GM03348 (cell line): ENCODE measurements around the gene TCF23.
A peak's percentile ranks its signal among the peaks of the same experiment; 100 is the strongest.
"Not testable (repeated sequence)": the region's sequence is repeated elsewhere in the genome, so short reads cannot be mapped to it uniquely, and the experiment has no call there.

Experiments
- DNase-seq: peaks from one replicate; pipeline ENCODE4 v3.0.0; 2012; ENCODE audit warnings: low spot score

TCF23 gene

DNA sequence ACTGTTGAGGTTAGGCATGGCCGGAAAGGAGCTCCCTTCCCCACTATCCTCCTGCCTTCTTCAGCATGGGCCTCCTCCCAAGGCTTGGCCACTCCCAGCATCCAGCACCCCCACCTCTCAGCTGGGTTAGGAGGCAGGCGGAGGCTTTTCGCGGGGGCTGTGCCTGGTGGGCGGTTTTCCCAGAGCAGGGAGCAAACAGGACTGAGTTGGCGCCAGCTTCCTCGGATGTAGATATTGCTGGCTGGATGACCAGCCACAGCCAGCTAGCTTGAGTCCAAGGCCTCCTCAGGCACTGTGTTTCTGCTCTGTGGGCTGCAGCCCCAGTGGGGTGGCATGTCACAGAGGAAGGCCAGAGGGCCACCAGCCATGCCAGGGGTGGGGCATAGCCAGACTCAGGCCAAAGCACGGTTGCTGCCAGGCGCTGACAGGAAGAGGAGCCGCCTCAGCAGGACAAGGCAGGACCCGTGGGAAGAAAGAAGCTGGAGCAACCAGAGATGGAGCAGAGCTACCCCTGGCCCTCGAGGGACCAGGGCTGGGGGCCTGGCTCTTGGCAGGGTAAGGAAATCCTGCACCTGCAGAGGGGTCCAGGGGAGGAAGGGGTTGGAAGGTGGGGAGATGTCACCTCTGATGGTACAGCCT, at the start of gene TCF23:
TSS of gene TCF23 (plus strand) at position 204 of the 639 bp plus-strand sequence. CDS start at position 334, 130 bp downstream.
- no peak for DNase-seq

DNA sequence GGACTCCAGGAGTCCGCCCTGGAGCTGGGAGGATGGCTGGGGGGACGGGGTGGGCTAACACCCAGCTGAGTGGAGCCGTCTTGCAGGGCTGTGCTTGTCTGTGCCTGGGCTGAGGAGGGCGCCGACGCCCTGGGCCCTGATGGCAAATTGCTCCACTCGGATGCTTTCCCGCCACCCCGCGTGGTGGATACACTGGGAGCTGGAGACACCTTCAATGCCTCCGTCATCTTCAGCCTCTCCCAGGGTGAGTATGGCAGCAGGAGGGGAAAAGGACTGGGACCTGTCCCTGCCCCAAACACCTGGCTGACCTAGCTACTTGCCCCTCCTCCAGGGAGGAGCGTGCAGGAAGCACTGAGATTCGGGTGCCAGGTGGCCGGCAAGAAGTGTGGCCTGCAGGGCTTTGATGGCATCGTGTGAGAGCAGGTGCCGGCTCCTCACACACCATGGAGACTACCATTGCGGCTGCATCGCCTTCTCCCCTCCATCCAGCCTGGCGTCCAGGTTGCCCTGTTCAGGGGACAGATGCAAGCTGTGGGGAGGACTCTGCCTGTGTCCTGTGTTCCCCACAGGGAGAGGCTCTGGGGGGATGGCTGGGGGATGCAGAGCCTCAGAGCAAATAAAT, 49.4 kb upstream of the TCF23 start:
- no peak for DNase-seq

DNA sequence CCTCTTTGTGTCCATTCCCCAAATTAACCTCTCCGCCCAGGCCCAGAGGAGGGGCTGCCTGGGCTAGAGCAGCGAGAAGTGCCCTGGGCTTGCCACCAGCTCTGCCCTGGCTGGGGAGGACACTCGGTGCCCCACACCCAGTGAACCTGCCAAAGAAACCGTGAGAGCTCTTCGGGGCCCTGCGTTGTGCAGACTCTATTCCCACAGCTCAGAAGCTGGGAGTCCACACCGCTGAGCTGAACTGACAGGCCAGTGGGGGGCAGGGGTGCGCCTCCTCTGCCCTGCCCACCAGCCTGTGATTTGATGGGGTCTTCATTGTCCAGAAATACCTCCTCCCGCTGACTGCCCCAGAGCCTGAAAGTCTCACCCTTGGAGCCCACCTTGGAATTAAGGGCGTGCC, 48.8 kb upstream of the TCF23 start:
- no peak for DNase-seq

DNA sequence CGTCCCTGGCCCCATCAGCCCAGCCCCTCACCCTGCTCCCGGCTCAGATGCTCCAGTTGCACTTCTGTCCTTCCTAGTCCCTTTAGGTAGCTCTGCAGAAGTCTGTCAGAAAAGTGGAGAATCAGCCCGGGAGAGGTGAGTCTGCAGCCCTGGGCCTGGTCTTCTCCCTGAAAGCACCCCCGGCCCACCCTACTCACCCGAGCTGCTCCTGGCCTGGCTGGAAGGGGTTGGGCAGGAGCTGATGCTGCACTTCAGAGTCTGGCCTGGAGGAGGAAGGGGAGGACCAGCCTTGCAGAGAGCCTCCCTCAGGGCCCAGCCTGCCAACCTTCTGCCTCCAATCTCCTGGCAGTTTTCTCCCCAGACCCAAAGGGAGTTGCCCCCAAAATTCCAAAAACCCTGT, 46.5 kb upstream of the TCF23 start:
- DNase-seq = no peak

DNA sequence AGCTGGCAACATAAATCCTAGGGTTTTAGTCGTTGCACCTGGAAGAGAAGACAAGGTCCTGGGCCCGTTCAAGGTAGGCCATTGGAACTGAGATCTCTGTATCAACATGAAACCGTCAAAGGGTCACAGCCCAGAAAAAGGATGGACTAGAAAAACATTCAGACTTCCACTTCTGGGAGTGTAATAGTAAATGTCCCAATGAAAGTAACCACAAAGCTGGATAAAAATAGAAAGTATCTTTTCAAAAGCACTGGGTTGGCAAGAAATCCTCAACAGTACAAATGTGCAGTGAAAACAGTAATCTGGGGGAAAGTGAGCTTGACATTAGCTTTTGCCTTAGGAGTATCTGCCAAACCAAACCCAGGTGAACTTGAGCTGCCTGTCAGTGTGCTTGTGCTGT, 42.8 kb upstream of the TCF23 start:
- no peak for DNase-seq

DNA sequence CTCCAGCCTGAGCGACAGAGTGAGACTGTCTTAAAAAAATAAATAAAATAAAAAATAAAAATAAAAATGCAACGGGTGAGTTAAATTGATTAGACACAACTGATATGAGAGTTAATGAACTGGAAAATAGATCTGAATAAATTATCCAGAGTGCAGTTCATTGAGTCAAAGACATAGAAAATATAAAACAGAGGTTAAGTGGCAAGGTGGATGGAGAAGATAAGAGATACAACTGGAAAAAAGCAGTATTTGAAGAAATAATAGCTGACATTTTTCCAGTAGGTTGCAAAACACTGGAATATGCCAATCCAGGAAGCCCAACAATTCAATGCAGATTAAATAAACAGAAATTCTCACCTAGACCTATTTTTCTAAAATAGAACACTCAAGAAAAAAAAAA, 40.6 kb upstream of the TCF23 start:
- no peak for DNase-seq

DNA sequence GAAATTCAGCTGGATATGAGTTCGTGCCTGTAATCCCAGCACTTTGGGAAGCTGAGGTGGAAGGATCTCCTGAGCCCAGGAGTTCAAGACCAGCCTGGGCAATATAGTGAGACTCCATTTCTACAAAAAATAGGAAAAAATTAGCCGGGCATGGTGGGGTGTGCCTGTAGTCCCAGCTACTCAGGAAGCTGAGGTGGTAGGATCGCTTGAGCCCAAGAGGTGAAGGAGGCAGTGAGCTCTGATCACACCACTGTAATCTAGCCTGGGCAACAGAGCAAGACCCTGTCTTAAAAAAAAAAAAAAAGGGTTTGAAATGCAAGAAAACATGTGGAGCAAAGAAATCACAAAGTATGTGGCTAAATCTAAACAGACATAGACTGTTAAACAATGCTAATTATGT, 39.7 kb upstream of the TCF23 start:
- DNase-seq = no peak

DNA sequence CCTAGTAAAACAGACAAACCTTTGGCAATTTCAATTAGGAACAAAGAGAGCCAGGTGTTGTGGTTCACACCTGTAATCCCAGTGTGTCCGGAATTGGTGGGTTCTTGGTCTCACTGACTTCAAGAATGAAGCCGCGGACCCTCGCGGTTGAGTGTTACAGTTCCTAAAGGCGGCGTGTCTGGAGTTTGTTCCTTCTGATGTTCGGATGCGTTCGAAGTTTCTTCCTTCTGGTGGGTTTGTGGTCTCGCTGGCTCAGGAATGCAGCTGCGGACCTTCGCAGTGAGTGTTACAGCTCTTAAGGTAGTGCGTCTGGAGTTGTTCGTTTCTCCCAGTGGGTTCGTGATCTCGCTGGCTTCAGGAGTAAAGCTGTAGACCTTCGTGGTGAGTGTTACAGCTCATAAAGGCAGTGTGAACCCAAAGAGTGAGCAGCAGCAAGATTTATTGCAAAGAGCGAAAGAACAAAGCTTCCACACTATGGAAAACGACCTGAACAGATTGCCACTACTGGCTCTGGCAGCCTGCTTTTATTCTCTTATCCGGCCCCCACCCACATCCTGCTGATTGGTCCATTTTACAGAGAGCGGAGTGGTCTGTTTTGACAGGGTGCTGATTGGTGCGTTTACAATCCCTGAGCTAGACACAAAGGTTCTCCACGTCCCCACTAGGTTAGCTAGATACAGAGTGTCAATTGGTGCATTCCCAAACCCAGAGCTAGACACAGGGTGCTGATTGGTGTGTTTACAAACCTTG, 38.0 kb upstream of the TCF23 start:
- not testable (repeated sequence) for DNase-seq

DNA sequence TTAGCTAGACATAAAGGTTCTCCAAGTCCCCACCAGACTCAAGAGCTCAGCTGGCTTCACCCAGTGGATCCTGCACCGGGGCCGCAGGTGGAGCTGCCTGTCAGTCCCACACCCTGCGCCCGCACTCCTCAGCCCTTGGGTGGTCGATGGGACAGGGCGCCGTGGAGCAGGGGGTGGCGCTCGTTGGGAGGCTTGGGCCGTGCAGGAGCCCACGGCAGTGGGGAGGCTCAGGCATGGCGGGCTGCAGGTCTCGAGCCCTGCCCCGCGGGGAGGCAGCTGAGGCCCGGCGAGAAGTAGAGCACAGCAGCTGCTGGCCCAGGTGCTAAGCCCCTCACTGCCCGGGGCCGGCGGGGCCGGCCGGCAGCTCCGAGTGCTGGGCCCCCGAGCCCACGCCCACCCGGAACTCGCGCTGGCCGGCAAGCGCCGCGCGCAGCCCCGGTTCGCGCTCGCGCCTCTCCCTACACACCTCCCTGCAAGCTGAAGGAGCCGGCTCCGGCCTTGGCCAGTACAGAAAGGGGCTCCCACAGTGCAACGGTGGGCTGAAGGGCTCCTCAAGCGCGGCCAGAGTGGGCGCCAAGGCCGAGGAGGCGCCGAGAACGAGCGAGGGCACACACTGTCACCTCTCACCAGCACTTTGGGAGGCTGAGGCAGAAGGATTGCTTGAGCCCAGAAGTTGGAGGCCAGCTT, 37.3 kb upstream of the TCF23 start:
- DNase-seq = not testable (repeated sequence)

DNA sequence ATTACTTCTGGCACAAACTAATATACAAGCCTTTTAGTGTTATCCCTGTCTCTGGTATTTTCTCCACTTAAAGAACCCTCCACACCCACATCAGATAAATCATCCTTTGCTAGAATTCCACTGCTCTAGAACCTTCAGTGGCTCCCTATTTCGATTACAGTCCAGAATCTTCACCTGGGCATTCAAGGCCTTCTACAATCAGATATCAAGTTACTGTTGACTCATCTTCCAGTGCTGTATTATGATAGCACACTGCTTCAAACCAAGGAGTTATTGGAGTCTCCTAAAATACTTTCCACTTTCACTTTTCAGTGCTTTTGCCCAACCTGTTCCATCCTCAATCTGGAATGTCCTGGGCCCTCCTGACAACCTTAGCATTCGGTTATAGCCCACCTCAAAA, 33.3 kb upstream of the TCF23 start:
- no peak for DNase-seq

DNA sequence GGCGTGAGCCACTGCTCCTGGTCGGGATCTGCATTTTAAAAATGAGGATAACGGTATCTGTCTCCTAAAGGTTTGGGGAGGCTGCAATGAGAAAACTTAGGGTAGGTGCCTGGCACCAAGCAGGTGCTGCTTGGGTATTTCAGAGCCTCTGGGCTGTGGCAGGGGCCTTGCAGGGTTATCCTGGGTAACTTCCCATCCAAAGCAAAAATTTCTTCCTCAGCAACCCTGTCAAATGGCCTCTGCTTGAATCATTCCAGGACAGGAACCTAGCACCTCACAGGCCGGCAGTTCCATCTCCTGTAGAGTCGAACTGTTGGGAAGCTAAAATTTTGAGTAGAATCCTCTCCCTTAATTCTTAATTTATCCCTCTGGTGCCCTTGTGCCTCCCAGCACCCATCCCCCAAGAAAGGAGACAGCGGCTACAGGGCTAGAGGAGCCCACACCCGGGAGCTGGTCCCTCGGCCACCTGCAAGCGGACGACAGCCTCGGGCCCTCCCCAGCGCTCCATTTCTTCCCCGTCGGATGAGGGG, 30.7 kb upstream of the TCF23 start:
- DNase-seq = peak; percentile 18

DNA sequence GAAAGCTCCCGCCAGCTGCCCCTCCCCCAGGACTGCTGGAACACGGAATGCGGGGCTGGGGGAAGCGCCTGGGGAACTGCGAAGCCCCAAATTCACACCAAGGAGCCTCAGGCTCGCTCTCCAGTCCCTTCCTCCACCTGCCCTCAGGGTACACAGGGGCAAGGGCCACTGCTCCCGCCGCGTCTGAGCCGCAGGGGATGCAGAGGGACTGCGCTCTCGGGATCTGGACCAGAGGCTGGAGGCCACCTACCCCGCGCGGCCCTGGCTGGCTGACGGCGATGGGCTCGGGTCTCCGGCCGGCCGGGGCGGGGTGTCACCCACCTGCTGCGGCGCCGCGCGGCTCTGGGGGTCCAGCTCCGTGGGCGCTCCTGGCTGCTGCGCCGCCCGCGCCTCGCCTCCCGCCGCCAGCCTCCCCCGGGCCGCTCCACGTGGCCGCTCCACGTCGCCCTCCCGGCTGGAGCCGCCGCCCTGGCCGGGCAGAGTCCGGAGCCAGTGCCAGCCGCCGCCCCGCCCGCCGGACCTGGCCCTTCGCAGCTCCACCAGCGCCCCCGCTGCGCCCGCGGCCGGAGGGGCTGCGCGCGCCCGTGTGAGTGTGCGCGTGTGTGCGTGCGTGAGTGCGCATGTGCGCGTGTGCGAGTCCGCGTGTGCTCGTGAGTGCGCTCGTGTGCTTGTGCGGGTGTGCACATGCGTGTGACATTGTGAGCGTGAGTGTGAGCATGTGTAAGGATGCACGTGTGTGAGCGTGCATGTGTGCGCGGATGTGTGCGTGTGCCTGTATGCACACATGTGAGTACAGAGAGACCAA, 30.1 kb upstream of the TCF23 start, which contains the start of gene CGREF1:
TSS of gene CGREF1 (minus strand) at position 604 of the 805 bp plus-strand sequence. CDS start 14,762 bp downstream, outside the sequence.
- DNase-seq = peak; percentile 72

DNA sequence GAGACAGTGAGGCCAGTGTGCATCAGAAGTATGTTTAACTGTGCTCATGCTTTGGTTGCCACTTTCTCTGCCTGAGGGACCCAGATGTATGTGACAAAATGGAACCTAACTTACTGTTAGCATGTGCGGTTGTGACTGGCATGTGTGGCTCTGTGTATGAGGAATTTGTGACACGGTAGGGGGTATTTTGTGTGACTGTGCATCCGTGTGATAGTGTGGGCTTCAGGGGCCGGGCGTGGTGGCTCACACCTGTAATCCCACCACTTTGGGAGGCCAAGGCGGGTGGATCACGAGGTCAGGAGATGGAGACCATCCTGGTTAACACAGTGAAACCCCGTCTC, 29.5 kb upstream of the TCF23 start:
- not testable (repeated sequence) for DNase-seq

DNA sequence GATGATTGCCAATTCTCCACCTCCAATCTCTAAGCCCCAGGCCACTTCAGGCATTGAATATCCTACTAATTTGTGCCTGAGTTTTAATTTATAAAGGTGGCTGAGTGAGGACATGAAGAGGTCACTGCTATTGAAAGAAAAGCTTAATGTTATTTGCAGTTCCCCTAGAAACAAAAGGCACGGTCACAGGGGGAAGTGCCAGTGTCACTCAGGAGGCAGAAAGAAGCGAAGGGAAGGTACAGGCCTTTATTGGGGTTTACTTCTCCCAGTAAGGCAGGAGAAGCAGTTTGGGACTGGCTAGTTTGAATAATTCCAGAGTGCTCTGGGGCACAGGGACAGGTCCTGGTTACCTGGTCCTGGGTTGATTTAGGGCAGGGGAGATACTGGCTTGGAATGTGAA, 26.9 kb upstream of the TCF23 start:
- DNase-seq = no peak

DNA sequence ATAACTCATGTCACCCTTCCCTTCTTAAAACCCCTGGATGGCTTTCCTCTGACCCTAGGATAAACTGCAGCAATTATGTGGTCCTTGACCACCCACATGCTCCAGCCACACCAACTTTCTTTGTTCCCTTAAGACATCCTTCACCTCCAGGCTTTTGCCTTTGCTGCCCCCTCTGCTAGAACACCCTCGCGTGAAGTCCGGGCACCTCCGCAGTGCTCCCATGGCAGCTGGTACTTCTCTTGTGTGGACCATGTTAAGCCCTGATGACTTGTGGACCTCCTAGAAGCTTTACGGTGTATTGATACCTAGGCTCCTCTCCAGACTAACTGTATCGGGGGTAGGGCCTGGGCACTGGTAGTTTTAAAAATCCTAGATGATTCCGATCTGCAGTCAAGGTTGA, 26.0 kb upstream of the TCF23 start:
- no peak for DNase-seq

DNA sequence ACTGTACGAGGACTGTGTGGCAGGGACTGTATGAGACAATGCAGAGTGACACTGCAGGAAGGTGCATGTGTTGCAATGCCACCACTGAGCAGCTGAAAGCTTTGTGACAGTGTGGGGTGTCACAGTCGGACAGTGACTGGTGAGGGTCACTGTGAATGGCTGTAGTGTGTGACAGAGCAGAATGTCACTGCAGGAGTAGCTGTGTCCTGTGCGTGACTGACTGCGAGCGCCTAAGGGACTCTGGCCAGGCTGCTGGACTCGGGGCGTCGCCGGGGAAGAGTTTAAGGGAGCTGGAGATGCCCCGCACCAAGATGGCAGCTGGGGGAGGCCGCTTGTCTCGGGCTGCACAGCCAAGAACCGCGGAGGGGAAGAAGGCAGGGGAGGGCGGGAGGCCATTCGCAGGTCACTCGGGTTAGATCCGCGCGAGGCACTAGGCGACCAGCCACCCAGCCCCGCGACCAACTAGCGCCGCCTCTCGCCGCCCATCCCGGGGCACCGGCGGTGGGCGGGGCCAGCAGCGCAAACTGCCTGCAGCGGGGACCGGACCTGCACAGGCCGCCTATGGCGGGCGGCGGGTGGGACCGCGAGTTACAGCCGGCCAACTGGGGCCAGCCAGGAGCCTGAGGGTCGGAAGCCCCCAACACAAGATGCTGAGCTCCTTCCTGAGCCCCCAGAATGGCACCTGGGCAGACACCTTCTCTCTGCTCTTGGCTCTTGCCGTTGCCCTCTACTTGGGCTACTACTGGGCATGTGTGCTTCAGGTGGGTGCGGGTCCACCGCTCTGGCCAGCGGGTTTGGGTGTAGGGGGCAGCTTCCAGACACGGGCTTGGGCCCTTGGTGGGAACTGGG, 25.3 kb upstream of the TCF23 start, which contains the start of gene ABHD1:
TSS of gene ABHD1 (plus strand) at position 514 of the 849 bp plus-strand sequence. CDS start at position 648, 134 bp downstream.
- DNase-seq = peak; percentile 74

DNA sequence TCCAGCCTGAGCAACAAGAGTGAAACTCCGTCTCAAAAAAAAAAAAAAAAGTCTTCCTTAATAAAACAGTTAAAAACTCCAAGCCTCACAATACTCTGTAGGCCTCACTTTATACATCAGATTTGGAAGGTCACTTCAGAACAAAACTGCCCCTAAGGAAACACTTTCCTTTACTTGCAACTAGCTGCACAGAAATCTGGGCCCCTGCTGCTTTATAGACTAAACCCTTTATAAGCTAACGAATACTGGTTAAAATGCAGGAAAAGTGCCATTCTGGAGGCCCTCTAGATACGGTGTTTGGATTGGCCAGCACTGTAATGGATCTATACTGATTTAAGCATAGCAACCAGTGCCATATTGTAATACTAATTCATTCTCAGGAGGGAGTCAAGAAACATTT, 23.7 kb upstream of the TCF23 start:
- DNase-seq = no peak

DNA sequence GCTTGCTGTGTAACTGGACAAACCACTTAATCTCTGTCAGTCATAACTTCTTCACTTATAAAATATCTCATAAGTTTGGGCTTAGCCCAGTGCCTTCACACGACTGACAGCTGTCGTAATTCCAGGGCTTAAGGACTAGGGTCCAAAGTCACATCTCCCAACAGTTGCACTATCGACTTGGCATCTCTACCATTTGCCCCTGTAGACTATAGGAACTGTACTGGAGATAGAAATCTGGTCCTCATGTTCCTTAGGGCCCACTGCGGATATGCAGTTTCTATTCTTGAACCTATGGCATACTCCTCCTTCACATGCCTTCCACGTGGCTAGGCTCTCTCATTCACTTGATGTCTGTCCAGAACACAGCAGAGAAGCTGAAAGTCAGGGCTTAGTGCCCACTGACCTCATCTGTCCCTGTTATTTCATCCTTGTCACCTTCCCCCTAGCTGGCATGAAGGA, 22.5 kb upstream of the TCF23 start:
- no peak for DNase-seq

DNA sequence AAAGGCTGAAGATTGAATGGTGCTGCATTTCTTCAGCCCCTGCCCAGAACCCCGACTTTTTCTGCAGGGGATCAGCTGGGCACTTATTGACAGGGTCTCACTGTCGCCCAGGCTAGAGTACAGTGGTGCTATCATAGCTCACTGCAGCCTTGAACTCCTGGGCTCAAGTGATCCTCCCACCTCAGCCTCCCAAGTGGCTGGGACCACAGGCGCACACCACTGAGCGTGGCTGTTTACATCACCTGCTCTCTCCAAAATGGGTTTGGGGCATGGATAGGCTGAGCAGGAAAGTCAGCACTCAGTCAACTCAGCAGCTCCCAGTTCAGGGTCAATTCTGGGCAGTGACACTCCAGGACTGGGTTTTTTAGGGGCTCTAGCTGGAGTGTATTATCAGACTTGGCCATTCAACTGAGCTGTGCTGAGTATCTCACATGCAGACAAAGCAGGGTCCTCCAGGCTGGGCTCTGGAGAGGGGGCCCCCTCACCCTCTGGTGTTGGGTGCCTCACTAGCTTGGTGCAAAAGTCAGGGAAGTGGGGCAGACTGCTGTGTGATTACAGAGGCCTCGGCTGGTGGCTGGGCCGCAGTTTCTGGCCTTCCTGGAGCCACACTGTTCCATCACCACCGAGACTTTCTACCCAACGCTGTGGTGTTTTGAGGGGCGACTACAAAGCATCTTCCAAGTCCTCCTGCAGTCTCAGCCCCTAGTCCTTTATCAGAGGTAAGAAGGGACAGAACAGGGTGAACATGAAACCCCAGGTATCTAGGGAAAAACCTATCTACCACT, 20.7 kb upstream of the TCF23 start:
- no peak for DNase-seq
